Muscle of back (tissue), 11 donors: ENCODE data around the gene GALNT1. TPM values are rescaled to one million over a fixed set of nuclear protein-coding genes. Genes with fewer than 3 reads are reported as not detected.

ENCODE experiments used
- DNase-seq, 3 donors: peaks; one replicate each; pipeline versions ENCODE4 v3.0.0 to v3.0.0-alpha.2; 2013
- polyA plus RNA-seq, 10 donors: library from polyadenylated mRNA; unstranded; fragments of 120-200 nt; gene quantifications; one replicate each; pipeline ENCODE4 v1.2.1, GENCODE V29; 2013; ENCODE audit not compliant: insufficient read length in 10 of 10

GALNT1 gene
- polyA plus RNA-seq, 10 donors: 78.8 to 115 (median 91.1) TPM

GRCh38 chr18:35753306-35753910, 171.9 kb downstream of the GALNT1 start:
- DNase-seq: no peak

- DNase-seq: no peak
Observed at GRCh38 chr18:35754464-35754863, 172.9 kb downstream of the GALNT1 start.

GRCh38 chr18:35755369-35755768, 173.8 kb downstream of the GALNT1 start:
- no peak for DNase-seq

GRCh38 chr18:35756506-35757117, 175.1 kb downstream of the GALNT1 start:
- DNase-seq: peak; percentile 29 to 67 (median 36)

Other genes with a start within 250 kb of the GALNT1 start
- 10 to 100 TPM; 27.5 to 38.0 (median 35.2) TPM for gene ZNF24, start 237.3 kb upstream of the GALNT1 start, polyA plus RNA-seq
- gene ZNF396, start 204.4 kb upstream of the GALNT1 start, polyA plus RNA-seq: 1 to 10 TPM in 7 of 10 donors, under 1 TPM in 3; 0.78 to 1.6 (median 1.1) TPM
- 10 to 100 TPM; 19.9 to 32.7 (median 25.1) TPM for gene INO80C, start 83.8 kb upstream of the GALNT1 start, polyA plus RNA-seq